OCI-LY1 (cell line): ENCODE results near the gene PTPRN2.

ENCODE experiments used
- CTCF ChIP-seq: fragments of 200-600 bp; sonication (generic), shearing (Covaris generic); IDR thresholded peaks from 2 replicates; pipeline ENCODE4 v1.5.1; 2017; ENCODE audit warnings: mild to moderate bottlenecking, antibody characterized with exemption, low read length, moderate library complexity, mixed read lengths
- EZH2 ChIP-seq: fragments of 200-600 bp; sonication (generic), shearing (Covaris generic); IDR thresholded peaks from 2 replicates; pipeline ENCODE4 v1.8.0; 2017; ENCODE audit warnings: borderline replicate concordance, mixed run types, mild to moderate bottlenecking, antibody characterized with exemption, low read length, moderate library complexity, mixed read lengths

GRCh38 chr7:157786375-157787274 lies 801.0 kb downstream of the PTPRN2 start:
- no peak for TF ChIP-seq CTCF
- no peak for TF ChIP-seq EZH2
